ENCODE results near the gene RSKR.

GRCh38 chr17:28598389-28598788 lies 15.6 kb downstream of the RSKR start:
- TF ChIP-seq POLR2A (IDR thresholded peaks at IDR 0.05) (no peak), CTCF (IDR thresholded peaks at IDR 0.05 in 8 of 11, conservative IDR thresholded peaks at IDR 0.05 in 3 of 11) (no peak), POLR2AphosphoS5 (IDR thresholded peaks at IDR 0.05) (no peak)

Data from spleen (tissue), 7 donors.